MCF 10A (cell line): Measurements from ENCODE around the gene DNAH6. TPM values are rescaled to one million over a fixed set of nuclear protein-coding genes. Genes with fewer than 3 reads are reported as not detected.
"Not testable (repeated sequence)": the region's sequence is repeated elsewhere in the genome, so short reads cannot be mapped to it uniquely, and the experiment has no call there.

Experiments
- Bru-seq: library from RNA; stranded (reverse); fragments of 400-500 nt; gene quantifications from one replicate; lab custom pipeline; 2021; lab: Mats Ljungman, UMichigan
- BruChase-seq, 2 experiments: library from RNA; stranded (reverse); fragments of 400-500 nt; gene quantifications; one replicate each; lab custom pipeline; 2021; lab: Mats Ljungman, UMichigan
- BruUV-seq: library from RNA; stranded (reverse); fragments of 400-500 nt; replicated peaks from 2 replicates; lab custom pipeline; 2021; lab: Mats Ljungman, UMichigan
- CTCF ChIA-PET: fragments of 300-600 bp; sonication (Branson Sonifier 250); formaldehyde crosslinking; extraction: SDS; loops from one replicate; lab custom pipeline; 2021; ENCODE audit warnings: antibody characterized with exemption, inconsistent platforms; lab: Yijun Ruan, JAX
- POLR2A ChIA-PET: fragments of 300-600, 350-650 bp; sonication (Branson Sonifier 250); formaldehyde crosslinking; extraction: SDS; loops from one replicate; lab custom pipeline; 2020; ENCODE audit warnings: antibody characterized with exemption, inconsistent platforms; lab: Yijun Ruan, JAX
- DNase-seq: peaks from one replicate; pipeline ENCODE4 v3.0.0-alpha.2; 2018; ENCODE audit not compliant: unreplicated experiment
- H3K27ac Mint-ChIP-seq: one replicate; pipeline ENCODE4 v1.8.0; 2022; ENCODE audit warnings: mild to moderate bottlenecking, low read depth, mixed read lengths; ENCODE audit not compliant: unreplicated experiment
- H3K27me3 Mint-ChIP-seq: one replicate; pipeline ENCODE4 v1.8.0; 2022; ENCODE audit warnings: mixed read lengths; ENCODE audit not compliant: insufficient read depth, unreplicated experiment
- H3K36me3 Mint-ChIP-seq: one replicate; pipeline ENCODE4 v1.8.0; 2022; ENCODE audit warnings: mild to moderate bottlenecking, moderate library complexity, mixed read lengths; ENCODE audit not compliant: insufficient read depth, unreplicated experiment
- H3K4me1 Mint-ChIP-seq: one replicate; pipeline ENCODE4 v1.8.0; 2022; ENCODE audit warnings: mixed read lengths; ENCODE audit not compliant: insufficient read depth, unreplicated experiment
- H3K4me3 Mint-ChIP-seq: one replicate; pipeline ENCODE4 v1.8.0; 2022; ENCODE audit warnings: mild to moderate bottlenecking, moderate library complexity, mixed read lengths; ENCODE audit not compliant: unreplicated experiment
- H3K9me3 Mint-ChIP-seq: one replicate; pipeline ENCODE4 v1.8.0; 2022; ENCODE audit warnings: mixed read lengths; ENCODE audit not compliant: unreplicated experiment
- CTCF ChIP-seq: fragments of 200-600 bp; IDR thresholded peaks from one replicate; pipeline ENCODE4 v1.8.0; 2022; ENCODE audit warnings: antibody characterized with exemption, mild to moderate bottlenecking; ENCODE audit not compliant: unreplicated experiment
- intact Hi-C: fragments of 100-400 bp; cut with micrococcal nuclease; formaldehyde crosslinking; loops from 2 replicates; pipeline ENCODE4 v1.14.1; 2022
- long read RNA-seq: library from polyadenylated mRNA; stranded (forward); transcript quantifications from one replicate; pipeline ENCODE4 v2.0.0, GENCODE V29; 2022
- total RNA-seq: library from RNA; stranded (reverse); gene quantifications from 2 replicates; pipeline ENCODE4 v1.2.3, GENCODE V29; 2022

Gene DNAH6, protein sequence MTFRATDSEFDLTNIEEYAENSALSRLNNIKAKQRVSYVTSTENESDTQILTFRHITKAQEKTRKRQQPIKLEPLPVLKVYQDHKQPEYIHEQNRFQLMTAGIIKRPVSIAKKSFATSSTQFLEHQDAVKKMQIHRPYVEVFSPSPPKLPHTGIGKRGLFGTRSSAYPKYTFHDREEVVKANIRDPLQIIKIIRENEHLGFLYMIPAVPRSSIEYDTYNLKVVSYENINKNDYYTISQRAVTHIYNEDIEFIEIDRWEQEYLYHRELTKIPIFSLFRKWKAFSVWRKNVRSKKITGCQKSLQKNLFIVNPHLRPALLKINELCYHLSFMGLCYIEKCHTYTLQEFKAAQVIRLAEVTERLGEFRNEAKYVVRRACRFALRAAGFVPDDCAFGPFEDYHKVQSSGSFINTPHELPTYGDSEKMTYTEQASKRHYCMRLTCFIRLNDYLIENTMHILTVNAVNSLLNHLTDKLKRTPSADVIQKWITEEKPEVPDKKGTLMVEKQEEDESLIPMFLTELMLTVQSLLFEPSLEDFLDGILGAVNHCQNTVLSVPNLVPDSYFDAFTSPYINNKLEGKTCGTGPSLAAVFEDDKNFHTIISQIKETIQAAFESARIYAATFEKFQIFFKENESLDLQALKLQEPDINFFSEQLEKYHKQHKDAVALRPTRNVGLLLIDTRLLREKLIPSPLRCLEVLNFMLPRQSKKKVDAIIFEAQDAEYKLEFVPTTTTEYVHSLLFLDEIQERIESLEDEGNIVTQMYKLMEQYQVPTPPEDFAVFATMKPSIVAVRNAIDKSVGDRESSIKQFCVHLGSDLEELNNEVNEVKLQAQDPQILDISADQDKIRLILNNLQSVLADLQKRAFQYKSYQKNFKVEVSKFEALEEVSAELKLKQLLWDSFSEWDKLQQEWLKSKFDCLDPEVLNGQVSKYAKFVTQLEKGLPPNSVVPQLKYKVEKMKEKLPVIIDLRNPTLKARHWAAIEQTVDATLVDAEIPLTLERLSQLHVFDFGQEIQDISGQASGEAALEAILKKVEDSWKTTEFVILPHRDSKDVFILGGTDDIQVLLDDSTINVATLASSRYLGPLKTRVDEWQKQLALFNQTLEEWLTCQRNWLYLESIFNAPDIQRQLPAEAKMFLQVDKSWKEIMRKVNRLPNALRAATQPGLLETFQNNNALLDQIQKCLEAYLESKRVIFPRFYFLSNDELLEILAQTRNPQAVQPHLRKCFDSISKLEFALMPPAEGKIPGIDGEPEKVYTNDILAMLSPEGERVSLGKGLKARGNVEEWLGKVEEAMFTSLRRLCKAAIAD (N-terminal part only)
- total RNA-seq (0.14 and 0.76 TPM in 2 replicates), Bru-seq, nascent RNA (percentile 27 among the genes with signal in this experiment), BruChase-seq, experiment 1, labeled RNA remaining after a 6-hour chase (percentile 24 among the genes with signal in this experiment), BruChase-seq, experiment 2, labeled RNA remaining after a 2-hour chase (percentile 23 among the genes with signal in this experiment)
- long read RNA-seq, result 0 reads

- H3K36me3 Mint-ChIP-seq, result peaks cover 6% of the 10 kb centered on the region
- TF ChIP-seq CTCF, result no peak
- intact Hi-C loops, result no loop called here
- ChIA-PET CTCF (interaction anchor here (1.8 kb wide), 1 partner anchor 10 kb away, joined by 14 read pairs; no protein-coding TSS in a partner anchor), POLR2A (interaction anchor here (0.7 to 1.0 kb wide), 2 partner anchors 100 to 133 kb away, joined by 3 read pairs; no protein-coding TSS in a partner anchor)
- H3K4me1 Mint-ChIP-seq, result peaks cover 6% of the 10 kb centered on the region
- H3K27ac Mint-ChIP-seq, result peak within 1 kb of the TSS; percentile 88
- H3K9me3 Mint-ChIP-seq, result peaks cover 8% of the 10 kb centered on the region
- no peaks in the 10 kb centered on the region for H3K27me3 Mint-ChIP-seq
- BruUV-seq, result TSS peak; percentile 87
- peak within 1 kb of the TSS; percentile 81 for H3K4me3 Mint-ChIP-seq
- peak; percentile 96 for DNase-seq
Observed at GRCh38 chr2:84516234-84516986, at the start of gene DNAH6. TSS of gene DNAH6 (plus strand) at chr2:84516498. CDS start at chr2:84517827, 1,329 bp downstream.

DNA sequence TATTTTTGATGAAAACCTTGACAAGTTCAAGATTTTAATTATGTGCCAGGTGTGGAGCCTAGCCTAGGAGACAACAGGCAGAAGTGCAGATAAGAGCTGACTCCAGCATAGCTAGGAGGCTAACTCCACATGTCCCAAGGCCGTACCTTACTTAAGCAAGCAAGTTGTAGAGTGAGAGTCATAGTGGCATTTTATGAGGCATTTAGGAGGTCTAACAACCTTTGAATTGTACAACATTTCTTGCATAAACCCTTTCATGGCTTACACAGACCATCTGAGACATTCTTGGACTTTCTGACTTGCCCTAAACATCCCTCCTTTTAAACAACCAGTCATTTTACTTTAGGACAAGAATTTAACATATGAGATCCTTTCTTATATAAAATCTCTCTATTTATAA lies 48.9 kb upstream of the DNAH6 start:
- H3K4me1 Mint-ChIP-seq, result peaks cover 11% of the 10 kb centered on the region
- no peak overlapping the region for H3K4me3 Mint-ChIP-seq
- H3K27ac Mint-ChIP-seq, result no peak overlapping the region
- ChIA-PET CTCF (no interaction called here), POLR2A (interaction anchor here (0.6 to 1.9 kb wide), 4 partner anchors 8 to 106 kb away, joined by 3 to 16 read pairs (median 3); partner anchors contain the start of gene SUCLG1)
- H3K27me3 Mint-ChIP-seq, result no peaks in the 10 kb centered on the region
- DNase-seq, result no peak
- BruUV-seq, result no TSS peak
- intact Hi-C loops, result no loop called here
- TF ChIP-seq CTCF, result no peak
- H3K36me3 Mint-ChIP-seq, result no peaks in the 10 kb centered on the region
- no peaks in the 10 kb centered on the region for H3K9me3 Mint-ChIP-seq

DNA sequence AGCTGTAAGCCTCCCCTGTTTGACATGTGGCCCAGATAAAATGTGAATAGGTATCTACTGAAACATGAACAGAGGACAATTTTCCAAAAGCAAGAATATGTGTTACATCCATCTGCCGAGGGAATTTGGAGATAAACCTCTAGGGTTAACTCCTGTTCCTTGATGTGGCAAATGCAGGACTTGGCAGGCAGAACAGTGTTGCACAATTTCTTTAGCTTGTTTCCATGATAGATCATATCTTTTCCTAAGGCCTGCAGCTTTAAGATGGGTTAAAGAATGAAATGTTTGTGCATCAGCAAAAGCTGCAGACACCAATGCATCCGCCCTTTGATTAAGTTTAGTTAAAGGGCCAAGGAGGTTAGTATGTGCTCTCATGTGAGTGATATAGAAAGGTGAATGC lies 43.9 kb upstream of the DNAH6 start:
- H3K9me3 Mint-ChIP-seq, H3K4me3 Mint-ChIP-seq, H3K27ac Mint-ChIP-seq, intact Hi-C loops, H3K27me3 Mint-ChIP-seq, H3K36me3 Mint-ChIP-seq, BruUV-seq: not testable (repeated sequence)
- POLR2A ChIA-PET, result interaction anchor here (0.7 to 4.6 kb wide), 6 partner anchors 11 to 118 kb away, joined by 3 to 45 read pairs (median 4); partner anchors contain the start of gene SUCLG1
- DNase-seq, result peak; percentile 55
- H3K4me1 Mint-ChIP-seq, result peaks cover 14% of the 10 kb centered on the region
- CTCF ChIA-PET, result interaction anchor here (0.7 to 1.5 kb wide), 3 partner anchors 11 to 16 kb away, joined by 3 to 4 read pairs (median 3); partner anchors contain the start of gene SUCLG1
